Stomach (tissue), 9 donors: ENCODE results near the gene MAP3K10. TPM values are rescaled to one million over a fixed set of nuclear protein-coding genes. Genes with fewer than 3 reads are reported as not detected.

Experiments used
- DNase-seq, 2 donors: peaks; one replicate each; pipeline versions ENCODE4 v3.0.0 to v3.0.0-alpha.2; 2013 to 2019
- H3K27ac ChIP-seq, 5 donors: fragments of 200-600 bp in 4 of 5; sonication (generic) in 4 of 5; one replicate each; pipeline ENCODE4 v1.5.1; 2013 to 2019; ENCODE audit warnings: mild to moderate bottlenecking in 1 of 5, moderate library complexity in 1 of 5
- H3K27me3 ChIP-seq, 3 donors: fragments of 200-600 bp; sonication (generic); one replicate each; pipeline ENCODE4 v1.5.1; 2017 to 2019; ENCODE audit warnings: mixed run types in 1 of 3
- H3K36me3 ChIP-seq, 4 donors: fragments of 200-600 bp; sonication (generic); 1 replicate in 3 of 4; 2 replicates in 1 of 4; pipeline ENCODE4 v1.5.1; 2016 to 2019
- H3K4me1 ChIP-seq, 4 donors: fragments of 200-600 bp; sonication (generic); one replicate each; pipeline ENCODE4 v1.5.1; 2016 to 2019
- H3K4me3 ChIP-seq, 4 donors: fragments of 200-600 bp; sonication (generic) in 3 of 4; one replicate each; pipeline ENCODE4 v1.5.1; 2016 to 2019; ENCODE audit warnings: mild to moderate bottlenecking in 1 of 4
- H3K9me3 ChIP-seq, 4 donors: fragments of 200-600 bp; sonication (generic); one replicate each; pipeline ENCODE4 v1.5.1; 2016 to 2019
- EP300 ChIP-seq: sonication (generic); formaldehyde crosslinking; IDR thresholded peaks from one replicate; pipeline ENCODE4 v1.6.1; 2017; ENCODE audit warnings: antibody characterized with exemption
- POLR2A ChIP-seq, 4 donors: fragments of 450-650 bp; IDR thresholded peaks; one replicate each; pipeline ENCODE4 v1.6.1; 2016; ENCODE audit warnings: antibody characterized with exemption in 4 of 4, control low read depth in 2 of 4, mild to moderate bottlenecking in 1 of 4, moderate library complexity in 1 of 4
- POLR2AphosphoS5 ChIP-seq, 3 donors: sonication (generic); formaldehyde crosslinking; IDR thresholded peaks; one replicate each; pipeline ENCODE4 v1.6.1; 2016; ENCODE audit warnings: antibody characterized with exemption in 3 of 3
- WGBS, 5 donors: extraction: QIAGEN DNeasy Blood & Tissue Kit in 3 of 5; methylation state at CpG; one replicate each; pipeline versions ENCODE4 v1.1.5 to v1.1.7; 2013 to 2018; 5-methylcytosine and 5-hydroxymethylcytosine counted together
- intact Hi-C: fragments of 100-400 bp; cut with DNase I; formaldehyde crosslinking; loops from one replicate; pipeline ENCODE4 v1.15.1; 2023; ENCODE audit warnings: low total_unique reads
- polyA plus RNA-seq, 3 donors: library from polyadenylated mRNA; stranded (reverse); fragments of 200-250 nt; gene quantifications; one replicate each; pipeline ENCODE4 v1.2.3, GENCODE V29; 2013
- total RNA-seq, 5 donors: library from RNA; depleted of rRNA; stranded (reverse); fragments of >200 nt; gene quantifications; one replicate each; pipeline versions ENCODE4 v1.1.0 to v1.2.3, GENCODE V29; 2014 to 2016
- TF ChIP-seq, protein P1 (sequence below), 7 experiments: fragments of 450-650 bp in 4 of 7; fragments of 200-600 bp in 3 of 7; sonication (generic) in 3 of 7; IDR thresholded peaks; one replicate each; pipeline ENCODE4 v1.5.1; 2016 to 2019; ENCODE audit warnings: antibody characterized with exemption in 7 of 7, control low read depth in 2 of 7, mild to moderate bottlenecking in 1 of 7
- donor health status: healthy with polysubstance abuse.
- donor health status: Bipolar disorder and iron deficiency.
- donor health status: healthy.

Gene MAP3K10
- total and polyA plus RNA-seq, 8 donors: 5.2 to 34.5 (median 12.7) TPM

DNA sequence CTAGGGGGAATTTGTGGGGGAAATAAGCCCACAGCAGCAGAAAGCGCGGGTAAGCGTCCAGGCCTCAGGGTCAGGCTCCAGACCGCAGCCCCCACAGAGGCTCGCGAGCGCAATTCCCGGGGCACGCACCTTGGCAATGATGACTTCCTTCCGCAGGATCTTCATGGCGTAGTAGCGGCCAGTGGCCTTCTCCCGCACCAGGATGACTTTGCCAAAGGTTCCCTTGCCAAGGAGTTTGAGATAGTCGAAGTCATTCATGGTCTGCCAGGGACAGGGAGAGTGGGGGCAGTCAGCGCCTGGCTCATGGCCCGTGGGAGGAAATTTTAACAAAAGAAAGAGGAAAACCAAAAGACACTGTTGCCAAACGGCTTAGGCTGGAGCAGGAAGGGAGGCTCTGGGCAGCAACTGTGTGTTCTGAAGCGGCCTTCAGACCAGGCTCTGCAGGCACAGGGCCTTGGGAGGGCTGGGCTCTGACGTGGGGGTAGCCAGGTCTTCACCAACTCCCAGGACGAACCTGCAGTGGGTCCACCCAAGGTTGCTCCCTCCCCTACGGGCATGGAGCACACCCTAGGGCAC is 50.7 kb downstream of the MAP3K10 start:
- Histone ChIP-seq H3K4me1 (peaks cover 0 to 43% (median 12%) of the 10 kb centered on the region in 4 donors), H3K9me3 (no peaks in the 10 kb centered on the region), H3K27ac (peak overlapping the region in 3 of 5 donors; percentile 6 to 32 (median 21)), H3K27me3 (no peaks in the 10 kb centered on the region), H3K36me3 (peaks cover 54 to 67% (median 59%) of the 10 kb centered on the region in 4 donors), H3K4me3 (no peak overlapping the region)
- 57 to 71% (median 66%) methylated on average over 17 to 21 of the region's 21 CpGs for WGBS, 5 donors
- TF ChIP-seq, protein P1, sequence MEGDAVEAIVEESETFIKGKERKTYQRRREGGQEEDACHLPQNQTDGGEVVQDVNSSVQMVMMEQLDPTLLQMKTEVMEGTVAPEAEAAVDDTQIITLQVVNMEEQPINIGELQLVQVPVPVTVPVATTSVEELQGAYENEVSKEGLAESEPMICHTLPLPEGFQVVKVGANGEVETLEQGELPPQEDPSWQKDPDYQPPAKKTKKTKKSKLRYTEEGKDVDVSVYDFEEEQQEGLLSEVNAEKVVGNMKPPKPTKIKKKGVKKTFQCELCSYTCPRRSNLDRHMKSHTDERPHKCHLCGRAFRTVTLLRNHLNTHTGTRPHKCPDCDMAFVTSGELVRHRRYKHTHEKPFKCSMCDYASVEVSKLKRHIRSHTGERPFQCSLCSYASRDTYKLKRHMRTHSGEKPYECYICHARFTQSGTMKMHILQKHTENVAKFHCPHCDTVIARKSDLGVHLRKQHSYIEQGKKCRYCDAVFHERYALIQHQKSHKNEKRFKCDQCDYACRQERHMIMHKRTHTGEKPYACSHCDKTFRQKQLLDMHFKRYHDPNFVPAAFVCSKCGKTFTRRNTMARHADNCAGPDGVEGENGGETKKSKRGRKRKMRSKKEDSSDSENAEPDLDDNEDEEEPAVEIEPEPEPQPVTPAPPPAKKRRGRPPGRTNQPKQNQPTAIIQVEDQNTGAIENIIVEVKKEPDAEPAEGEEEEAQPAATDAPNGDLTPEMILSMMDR (IDR thresholded peaks at IDR 0.05): no peak
- TF ChIP-seq EP300 (no peak), POLR2AphosphoS5 (IDR thresholded peaks at IDR 0.05) (peak in 1 of 3 donors; percentile 19), POLR2A (IDR thresholded peaks at IDR 0.05) (no peak)
- peak in 1 of 2 donors; percentile 62 for DNase-seq
- intact Hi-C loops: no loop called here

DNA sequence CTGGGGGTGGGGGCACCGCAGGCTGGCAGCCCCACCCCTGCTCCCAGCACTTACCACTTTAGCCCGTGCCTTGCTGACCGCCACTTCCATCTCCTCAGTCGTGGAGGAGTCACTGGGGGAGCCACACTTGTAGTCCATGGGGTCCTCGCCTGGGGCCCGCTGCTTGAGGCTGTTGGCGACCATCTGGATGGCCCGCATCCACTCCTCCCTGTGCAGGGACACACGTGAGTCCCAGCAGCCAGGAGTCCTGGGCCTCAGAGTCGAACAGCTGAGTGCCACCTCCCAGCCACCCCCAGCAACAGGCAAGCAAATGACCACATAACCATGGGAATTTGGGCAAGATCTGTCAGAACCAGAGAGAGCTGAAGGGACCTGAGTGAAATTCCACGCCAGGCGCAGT is 51.3 kb downstream of the MAP3K10 start:
- H3K9me3 ChIP-seq: no peaks in the 10 kb centered on the region
- H3K27ac ChIP-seq: peak overlapping the region in 3 of 5 donors; percentile 6 to 32 (median 21)
- peaks cover 0 to 44% (median 12%) of the 10 kb centered on the region in 4 donors for H3K4me1 ChIP-seq
- TF ChIP-seq, protein P1 (IDR thresholded peaks at IDR 0.05): no peak
- no peak for TF ChIP-seq POLR2A (IDR thresholded peaks at IDR 0.05)
- TF ChIP-seq POLR2AphosphoS5 (IDR thresholded peaks at IDR 0.05): no peak
- no peak for TF ChIP-seq EP300
- peaks cover 48 to 66% (median 56%) of the 10 kb centered on the region in 4 donors for H3K36me3 ChIP-seq
- H3K4me3 ChIP-seq: no peak overlapping the region
- WGBS, 5 donors: 75 to 92% (median 82%) methylated on average over 11 to 12 of the region's 12 CpGs
- H3K27me3 ChIP-seq: no peaks in the 10 kb centered on the region
- DNase-seq: no peak
- intact Hi-C loops: no loop called here

DNA sequence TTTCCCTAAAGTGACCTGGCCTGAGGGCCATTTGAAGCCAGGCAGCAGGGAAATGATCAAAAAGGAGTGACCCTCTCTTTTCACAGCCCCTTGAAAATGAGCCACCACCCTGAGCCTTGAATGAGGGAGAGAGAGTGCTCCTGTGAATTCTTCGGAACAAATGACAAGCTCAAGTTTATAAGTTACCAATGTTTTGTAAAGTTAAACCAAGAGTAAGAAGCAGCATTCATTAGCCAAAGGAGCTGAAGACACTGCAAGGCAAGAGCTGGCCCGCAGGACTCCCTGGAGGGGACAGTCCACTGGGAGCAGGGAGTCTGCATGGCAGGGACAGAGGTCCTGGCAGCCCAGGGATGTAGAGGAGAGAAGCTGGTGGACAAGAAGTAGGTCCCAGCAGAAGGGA is 52.0 kb downstream of the MAP3K10 start:
- H3K9me3 ChIP-seq: no peaks in the 10 kb centered on the region
- H3K36me3 ChIP-seq: peaks cover 44 to 63% (median 53%) of the 10 kb centered on the region in 4 donors
- no peak overlapping the region for H3K27ac ChIP-seq
- no peaks in the 10 kb centered on the region for H3K27me3 ChIP-seq
- TF ChIP-seq, protein P1 (IDR thresholded peaks at IDR 0.05): no peak
- TF ChIP-seq EP300 (no peak), POLR2AphosphoS5 (IDR thresholded peaks at IDR 0.05) (no peak)
- H3K4me1 ChIP-seq: peaks cover 0 to 48% (median 12%) of the 10 kb centered on the region in 4 donors
- DNase-seq: no peak
- 92 to 100% (median 97%) methylated on average over 2 of the region's 2 CpGs for WGBS, 5 donors
- intact Hi-C loops: no loop called here
- H3K4me3 ChIP-seq: no peak overlapping the region

DNA sequence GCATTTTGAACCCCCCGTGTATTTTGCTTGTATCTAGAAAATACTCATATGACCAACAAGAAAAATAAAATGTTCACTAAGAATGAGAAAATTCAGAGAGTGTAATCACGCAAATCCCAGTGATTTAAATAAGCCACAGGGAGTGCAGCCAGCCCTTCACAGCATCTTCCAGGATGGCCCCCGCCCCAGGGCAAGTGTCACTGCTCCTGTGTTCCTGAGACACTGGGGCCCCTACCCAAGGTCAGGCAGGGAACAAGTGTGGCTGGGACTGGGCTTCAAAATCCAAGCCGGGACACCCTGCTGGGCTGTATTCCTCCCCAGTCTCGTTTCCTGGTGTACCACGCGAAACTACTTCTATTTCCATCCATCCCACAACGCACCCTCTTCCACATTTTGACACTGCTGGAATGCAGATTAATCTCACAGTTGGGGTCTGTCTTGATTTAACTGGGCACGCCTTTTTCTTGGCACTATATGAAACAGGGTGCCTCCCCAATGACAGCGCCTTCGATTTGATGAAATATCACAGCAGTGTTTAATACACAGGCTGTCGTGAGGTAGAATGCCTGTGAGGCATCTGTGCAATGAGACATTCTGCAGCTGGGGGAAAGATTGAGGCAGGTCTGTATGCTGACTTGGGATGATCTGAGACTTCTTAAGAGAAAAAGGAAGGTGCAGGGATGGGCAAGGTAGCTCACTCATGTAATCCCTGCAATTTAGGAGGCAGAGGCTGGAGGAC is 53.5 kb downstream of the MAP3K10 start:
- no peak for DNase-seq
- Histone ChIP-seq H3K4me1 (peaks cover 0 to 48% (median 12%) of the 10 kb centered on the region in 4 donors), H3K27me3 (no peaks in the 10 kb centered on the region), H3K9me3 (no peaks in the 10 kb centered on the region), H3K36me3 (peaks cover 28 to 57% (median 46%) of the 10 kb centered on the region in 4 donors), H3K4me3 (no peak overlapping the region), H3K27ac (no peak overlapping the region)
- WGBS, 5 donors: 72 to 89% (median 81%) methylated on average over 11 to 12 of the region's 12 CpGs
- intact Hi-C loops: no loop called here
- TF ChIP-seq EP300 (no peak), POLR2A (IDR thresholded peaks at IDR 0.05) (no peak)
